ENCODE measurements around the gene KRT86.

The KRT86 gene

DNA sequence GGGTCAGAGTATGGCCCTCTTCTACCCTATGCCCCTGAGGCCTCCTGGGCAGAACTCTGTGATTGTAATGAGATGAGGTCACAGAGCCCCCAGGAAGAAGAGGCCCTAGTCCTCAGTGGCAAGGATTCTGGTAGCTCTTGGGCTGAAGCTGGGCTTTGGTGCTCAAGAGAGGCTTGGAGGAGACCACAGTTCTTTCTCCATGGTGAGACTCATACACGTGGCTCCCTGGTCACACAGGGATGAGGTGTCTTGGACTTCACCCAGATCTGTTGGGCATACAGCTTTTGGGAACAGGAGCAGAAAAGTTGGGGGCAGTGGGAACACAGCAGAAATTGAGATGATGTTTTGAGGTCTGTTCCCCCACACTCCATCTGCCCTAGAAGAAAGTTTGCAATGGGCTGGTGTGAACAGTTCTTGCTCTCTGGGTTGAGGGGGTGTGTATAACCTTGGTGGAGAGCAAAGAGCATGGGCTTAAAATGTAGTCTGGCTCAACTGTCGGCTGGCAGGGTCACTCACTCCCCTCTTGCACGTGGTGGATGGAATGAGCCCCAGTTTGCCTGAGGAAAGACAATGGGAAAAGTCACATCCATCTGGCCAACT is at the start of gene KRT86:
Gene KRT86, plus strand, starts transcription at position 125 of the 600 bp plus-strand sequence. CDS start 27,272 bp downstream, outside the sequence.
- DNase-seq = no peak

GRCh38 chr12:52225752-52226151 is 48.7 kb upstream of the KRT86 start:
- DNase-seq = no peak

DNA sequence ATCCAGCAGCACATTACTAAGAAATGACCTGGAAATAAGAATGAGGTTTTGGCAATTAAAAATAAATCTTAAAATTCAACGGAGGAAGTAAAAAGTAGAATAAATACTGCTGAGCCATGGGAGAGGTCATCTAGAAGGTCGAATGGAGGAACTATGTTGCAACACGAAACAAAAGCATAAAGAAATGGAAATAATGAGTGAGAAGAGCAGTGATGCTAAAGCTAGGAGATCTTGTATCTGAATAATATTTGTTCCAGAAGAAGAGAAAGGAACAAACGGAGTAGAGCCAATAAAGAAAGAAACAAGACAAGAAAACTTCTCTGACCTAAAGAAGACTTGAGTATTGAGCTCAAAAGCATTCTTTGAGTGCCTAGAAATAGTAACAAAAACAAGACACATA is 48.0 kb upstream of the KRT86 start:
- no peak for DNase-seq

DNA sequence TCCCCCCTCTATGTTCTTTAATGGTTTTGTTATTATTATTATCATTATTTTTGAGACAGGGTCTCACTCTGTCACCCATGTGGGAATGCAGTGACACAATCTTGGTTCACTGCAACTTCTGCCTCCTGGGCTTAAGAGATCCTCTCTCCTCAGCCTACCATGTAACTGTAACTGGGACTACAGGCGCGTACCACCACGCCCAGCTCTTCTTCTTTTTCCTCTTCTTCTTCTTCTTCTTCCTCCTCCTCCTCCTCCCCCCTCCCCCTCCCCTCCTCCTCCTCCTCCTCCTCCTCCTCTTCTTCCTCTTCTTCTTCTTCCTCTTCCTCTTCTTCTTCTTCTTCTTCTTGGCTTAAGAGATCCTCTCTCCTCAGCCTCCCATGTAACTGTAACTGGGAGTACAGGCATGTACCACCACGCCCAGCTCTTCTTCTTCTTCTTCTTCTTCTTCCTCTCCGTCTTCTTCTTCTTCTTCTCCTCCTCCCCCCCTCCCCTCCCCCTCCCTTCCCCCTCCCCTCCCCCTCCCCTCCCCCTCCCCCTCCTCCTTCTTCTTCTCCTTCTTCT is 46.8 kb upstream of the KRT86 start:
- DNase-seq = no peak

DNA sequence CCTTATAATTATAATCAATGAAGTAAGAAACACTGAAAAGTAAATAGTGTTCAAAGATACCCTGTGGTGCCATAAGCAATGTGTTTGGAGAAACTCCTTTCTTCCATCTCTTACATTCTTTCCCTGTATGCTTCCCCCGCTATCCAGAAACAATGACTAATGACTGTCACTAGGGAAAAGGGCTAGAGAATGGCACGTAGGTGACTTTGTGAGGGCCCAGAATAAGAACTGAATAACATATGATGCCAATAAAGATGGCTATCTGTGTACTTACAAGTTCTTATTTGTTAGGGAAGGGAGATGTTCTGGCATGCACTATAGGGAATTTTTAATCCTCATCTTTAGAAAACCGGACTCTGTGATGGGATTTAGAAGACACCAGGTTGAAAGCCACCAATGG is 46.1 kb upstream of the KRT86 start:
- DNase-seq = no peak

DNA sequence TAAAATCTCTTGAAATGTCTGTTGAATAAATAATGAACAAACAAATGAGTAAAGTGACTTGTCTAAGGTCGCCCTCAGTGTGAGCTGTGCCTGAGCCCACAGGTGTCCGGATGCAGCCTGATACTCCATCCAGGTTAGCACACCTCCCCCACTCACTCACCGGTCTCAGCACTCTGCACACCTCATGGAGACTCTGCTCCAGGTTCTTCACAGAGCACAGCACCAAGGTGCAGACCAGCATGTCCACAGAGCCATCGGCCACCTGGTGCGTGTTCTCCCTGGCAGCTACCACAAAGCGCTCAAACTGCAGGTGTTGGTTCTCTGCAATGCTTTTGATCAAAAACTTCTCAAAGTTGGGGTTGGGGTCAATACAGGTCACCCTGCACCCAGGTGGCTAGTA is 45.5 kb upstream of the KRT86 start:
- no peak for DNase-seq

DNA sequence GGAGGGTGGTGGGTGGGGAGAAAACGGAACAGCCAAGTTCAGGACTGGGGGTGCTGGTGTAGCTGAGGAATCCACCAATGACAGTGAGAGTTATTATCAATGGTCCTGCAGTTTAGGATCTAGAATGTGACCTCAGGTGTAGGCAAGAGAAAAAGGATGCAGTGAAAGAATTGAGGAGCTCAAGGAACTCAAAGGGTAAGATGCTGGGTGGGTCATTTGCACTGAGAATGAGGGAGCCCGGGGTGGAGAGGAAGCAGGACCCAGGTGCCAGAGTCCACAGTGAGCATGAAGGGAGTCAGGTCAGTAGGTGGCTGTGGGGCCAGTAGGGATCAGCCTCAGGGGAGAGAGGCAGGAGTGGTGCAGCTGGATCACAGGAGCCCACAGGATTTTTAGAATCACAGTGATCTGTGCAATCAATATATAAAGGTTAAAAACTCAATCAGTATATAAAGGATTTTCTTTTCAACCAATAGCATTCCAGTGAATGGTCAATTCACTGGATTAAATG is 44.6 kb upstream of the KRT86 start:
- DNase-seq = no peak

DNA sequence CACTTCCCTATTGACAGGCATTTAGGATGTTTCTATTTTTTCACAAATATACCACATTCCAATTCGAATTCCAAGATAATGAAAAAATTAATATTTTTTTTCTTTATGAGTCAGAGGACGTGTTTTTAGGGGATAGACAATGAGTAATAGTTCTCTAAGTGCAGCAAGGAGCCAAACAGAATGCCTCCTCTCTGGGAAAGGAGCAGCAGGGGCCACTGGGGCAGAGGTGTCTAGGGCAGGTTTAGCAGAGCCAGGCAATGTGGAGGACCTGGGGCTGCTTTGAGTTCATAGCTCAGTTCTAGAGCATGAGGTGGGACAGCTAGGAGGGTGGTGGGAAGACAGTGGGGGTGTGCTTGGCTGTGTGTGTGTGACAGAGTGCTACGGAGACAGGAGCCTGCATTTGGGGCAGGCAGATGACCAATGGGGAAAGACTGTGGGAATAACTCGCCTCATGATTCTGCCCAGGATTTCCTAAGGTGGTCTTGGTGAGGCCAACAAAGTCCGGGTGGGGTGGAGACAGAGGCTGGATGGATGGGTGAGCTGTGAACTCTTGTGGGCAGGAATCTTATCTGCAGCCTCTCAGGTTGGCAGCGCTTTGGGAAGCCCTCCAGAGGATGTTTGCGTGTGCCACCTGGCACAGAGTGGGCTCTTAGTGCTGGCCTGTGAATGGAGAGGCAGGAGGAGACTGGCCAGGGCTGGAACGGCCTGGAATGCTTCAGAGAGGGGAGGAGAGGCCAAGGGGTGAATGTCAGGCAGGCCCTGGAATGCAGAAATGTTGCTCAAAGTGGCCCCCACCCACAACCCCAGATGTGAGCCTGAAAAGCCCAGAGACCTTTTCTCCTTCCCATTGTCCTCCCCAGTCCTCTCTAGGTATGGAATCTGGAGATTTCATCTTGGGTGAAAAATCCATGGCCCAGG is 43.8 kb upstream of the KRT86 start:
- DNase-seq = no peak

DNA sequence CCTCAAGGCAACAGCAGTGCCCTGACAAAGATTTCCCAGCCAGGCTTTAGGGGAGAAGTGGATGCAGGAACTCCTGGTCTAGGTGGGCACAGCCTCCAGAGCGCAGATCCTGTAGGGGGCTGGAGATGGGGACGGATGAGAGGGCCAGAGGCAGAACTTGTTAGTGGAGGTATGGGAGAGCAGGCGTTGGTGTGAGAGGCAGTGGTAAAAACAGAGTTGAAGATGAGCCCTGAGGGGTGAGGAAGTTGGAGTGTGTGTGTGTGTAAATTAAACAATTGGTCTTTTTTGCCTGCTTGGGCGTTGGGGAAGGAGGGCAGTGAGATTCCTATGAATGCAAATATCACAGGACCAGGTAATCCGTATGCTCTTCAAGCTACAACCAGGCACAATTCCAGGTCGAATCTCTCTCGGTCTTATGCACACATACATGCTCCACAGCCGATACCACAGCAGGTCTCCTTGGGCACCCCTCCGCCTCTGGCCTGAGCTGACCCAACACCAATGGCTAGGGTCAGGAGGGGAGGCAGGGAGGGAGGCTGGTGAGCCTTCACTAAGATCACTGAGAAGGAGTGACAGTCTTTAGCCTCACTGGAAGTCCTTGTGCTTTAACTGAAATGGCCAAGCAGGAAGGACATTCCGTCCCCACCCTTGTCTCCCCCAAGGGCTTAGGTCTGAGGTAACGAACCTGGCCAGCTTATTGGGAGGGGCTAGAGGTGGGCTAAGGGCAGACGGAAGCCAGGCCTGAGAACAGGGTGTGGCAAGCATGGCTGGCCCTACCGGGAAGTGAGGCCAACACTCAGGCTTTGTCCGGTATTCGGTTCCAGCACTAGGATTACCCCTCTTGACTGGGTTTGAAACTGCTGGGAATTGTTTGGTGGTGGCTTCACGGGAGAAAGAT is 42.9 kb upstream of the KRT86 start:
- DNase-seq = no peak

DNA sequence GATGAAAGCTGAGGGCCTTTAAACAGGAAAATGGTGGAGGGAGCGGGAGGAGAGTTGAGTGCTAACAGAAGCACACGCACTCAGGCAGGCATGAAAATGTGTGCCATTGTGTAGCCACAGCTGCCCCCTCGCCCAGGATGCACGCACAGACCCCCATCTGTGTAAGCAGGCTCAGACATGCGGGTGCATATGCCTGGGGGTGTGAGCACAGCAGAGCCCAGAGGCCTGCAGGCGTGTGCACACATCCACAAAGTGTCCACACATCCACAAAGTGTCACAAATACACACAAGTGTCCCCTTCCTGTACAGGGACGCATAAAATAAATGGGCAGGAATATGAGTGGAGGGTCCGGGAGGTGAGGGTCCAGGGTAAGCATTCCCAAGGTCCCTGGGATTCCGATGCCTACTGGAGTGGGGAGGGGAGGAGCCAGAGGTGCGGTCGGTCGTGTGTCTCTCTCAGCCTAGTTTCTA is 42.2 kb upstream of the KRT86 start:
- DNase-seq = no peak

DNA sequence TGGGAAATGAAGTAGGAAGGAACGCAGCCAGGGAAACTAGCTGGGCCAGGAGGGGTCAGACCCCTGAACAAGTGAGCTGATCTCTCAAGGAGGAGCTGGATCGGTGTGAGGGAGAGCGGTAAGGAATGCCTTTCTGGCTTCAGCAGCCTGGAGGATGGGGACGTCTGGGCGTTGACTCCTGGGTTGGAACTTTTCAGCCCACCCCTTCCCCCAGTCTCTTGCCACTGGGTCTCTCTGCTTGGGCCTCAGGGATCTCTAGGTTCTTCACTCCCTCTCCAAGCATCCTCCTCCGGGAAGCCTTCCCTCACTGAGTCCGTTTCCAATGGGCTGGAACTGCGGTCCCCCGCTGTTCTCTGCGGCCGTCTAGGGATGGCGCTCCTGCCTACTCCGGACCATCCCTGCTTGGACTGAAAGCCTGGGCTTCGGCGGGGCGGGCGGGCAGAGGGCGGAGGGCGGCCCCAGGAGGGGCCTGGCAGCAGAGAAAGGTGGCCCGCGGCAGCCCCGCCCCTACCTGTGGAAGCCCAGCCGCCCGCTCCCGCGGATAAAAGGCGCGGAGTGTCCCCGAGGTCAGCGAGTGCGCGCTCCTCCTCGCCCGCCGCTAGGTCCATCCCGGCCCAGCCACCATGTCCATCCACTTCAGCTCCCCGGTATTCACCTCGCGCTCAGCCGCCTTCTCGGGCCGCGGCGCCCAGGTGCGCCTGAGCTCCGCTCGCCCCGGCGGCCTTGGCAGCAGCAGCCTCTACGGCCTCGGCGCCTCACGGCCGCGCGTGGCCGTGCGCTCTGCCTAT is 41.6 kb upstream of the KRT86 start, which contains the start of gene KRT7:
Gene KRT7, plus strand, starts transcription at position 570 of the 788 bp plus-strand sequence. Its CDS starts 54 bp downstream, at position 624.
- DNase-seq = no peak

DNA sequence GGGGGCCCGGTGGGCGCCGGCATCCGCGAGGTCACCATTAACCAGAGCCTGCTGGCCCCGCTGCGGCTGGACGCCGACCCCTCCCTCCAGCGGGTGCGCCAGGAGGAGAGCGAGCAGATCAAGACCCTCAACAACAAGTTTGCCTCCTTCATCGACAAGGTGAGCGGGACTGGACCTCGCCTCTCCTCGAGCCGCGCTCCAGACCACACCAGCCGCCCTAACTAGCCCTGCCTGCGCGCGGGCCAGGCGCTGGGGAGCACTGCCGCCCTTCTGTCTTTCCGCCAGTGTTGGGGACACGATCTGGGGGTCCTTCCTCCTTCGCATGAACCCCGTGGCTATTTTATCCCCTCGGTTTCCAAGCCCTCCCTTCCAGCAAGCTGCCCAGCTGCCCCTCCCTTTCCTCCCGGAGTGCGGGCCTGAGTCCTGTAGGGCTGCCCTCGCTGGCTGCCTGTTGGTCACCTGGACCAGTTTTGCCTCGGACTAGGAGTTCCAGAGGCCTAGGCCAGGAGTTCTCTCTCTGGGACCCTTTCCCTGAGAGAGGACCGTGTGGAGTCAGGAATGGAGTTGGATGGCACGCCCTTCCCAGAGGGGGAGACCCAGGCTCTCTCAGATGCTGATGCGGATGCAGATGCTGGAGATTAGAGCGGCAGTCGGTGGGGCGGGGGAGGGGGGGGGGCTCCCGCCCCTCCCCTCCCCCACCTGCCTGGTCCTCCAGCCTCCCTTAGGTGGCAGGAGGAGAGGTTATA is 40.8 kb upstream of the KRT86 start:
- no peak for DNase-seq

- DNase-seq = no peak
Measured at GRCh38 chr12:52234223-52234810, 40.1 kb upstream of the KRT86 start.

DNA sequence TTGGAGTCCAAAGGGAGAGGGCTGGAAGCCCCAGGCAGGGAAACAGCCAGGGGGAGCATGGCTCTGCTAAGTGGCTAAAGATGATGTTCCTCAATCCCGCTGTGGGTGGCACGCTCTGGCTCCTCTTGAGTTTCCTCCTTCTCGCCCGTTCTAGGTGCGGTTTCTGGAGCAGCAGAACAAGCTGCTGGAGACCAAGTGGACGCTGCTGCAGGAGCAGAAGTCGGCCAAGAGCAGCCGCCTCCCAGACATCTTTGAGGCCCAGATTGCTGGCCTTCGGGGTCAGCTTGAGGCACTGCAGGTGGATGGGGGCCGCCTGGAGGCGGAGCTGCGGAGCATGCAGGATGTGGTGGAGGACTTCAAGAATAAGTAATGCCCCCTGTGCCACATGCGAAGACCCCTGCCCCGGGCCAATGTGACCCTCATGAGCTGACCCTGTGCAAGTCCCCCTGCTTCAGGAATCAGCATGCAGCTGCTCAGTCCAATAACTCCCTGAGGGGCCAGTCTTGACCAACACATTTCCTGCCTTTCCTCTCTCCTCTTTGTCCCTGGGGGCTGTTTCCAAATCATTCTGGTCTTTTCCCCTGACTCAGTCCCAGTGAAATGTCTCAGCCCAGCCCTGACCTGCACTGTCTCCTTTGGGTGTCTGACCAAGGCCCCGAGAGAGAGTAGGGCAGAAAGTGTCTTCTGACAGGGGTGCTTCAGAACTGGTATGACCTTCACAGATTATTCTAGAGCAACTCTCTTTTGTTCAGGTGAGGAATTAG is 39.3 kb upstream of the KRT86 start:
- no peak for DNase-seq

DNA sequence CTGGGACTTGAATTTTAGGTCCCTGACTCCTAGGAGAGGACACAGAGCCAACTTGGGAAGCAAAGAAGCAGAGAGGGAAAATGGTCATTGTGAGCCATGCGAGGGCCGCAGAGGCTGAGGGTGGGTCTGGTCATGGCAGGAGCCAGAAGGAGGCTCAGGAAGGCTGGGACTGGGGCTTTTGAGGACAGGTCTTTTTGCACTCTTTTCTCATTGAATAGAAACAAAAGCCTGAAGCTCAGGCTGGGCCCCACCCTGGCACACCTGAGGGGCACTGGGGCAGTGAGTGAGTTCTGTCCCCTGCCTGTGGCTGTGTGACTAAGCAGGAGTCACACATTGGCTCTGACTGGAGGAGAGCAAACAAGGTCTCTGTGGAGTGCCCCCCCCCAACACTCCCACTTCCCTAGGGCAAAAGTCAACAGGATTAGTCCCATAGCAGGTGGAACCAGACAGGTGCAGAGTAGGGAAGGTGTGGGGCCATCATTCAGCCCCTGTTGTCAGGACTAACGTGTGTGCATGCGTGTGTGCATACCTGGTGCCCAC is 38.6 kb upstream of the KRT86 start:
- no peak for DNase-seq

- DNase-seq = no peak
Measured at GRCh38 chr12:52236386-52237050, 37.9 kb upstream of the KRT86 start.

GRCh38 chr12:52238207-52238840 is 36.1 kb upstream of the KRT86 start:
- DNase-seq = no peak

GRCh38 chr12:52238916-52239646 is 35.4 kb upstream of the KRT86 start:
- no peak for DNase-seq

Measured in activated naive CD4-positive, alpha-beta T cell (primary cell).